Adrenal gland (tissue), 12 donors: ENCODE results near the gene PRDM16. TPM values are rescaled to one million over a fixed set of nuclear protein-coding genes. Genes with fewer than 3 reads are reported as not detected.
A peak's percentile ranks its signal among the peaks of the same experiment; 100 is the strongest.

Experiments
- DNase-seq, 7 donors: peaks; one replicate each; pipeline ENCODE4 v3.0.0-alpha.2; 2019 to 2020
- H3K27ac ChIP-seq, 5 donors: fragments of 200-600 bp; sonication (generic) in 4 of 5; 1 replicate in 3 of 5; 2 replicates in 2 of 5; pipeline versions ENCODE4 v1.5.1 to v1.8.0; 2016 to 2020; ENCODE audit warnings: mild to moderate bottlenecking in 1 of 5
- H3K27me3 ChIP-seq: fragments of 200-600 bp; 2 replicates; pipeline ENCODE4 v1.8.0; 2021
- H3K36me3 ChIP-seq, 2 donors: fragments of 200-600 bp; replicated peaks in 1 of 2; 1 replicate in 1 of 2; 2 replicates in 1 of 2; pipeline versions ENCODE4 v1.5.1 to v1.8.0; 2018 to 2022
- H3K4me1 ChIP-seq, 2 donors: fragments of 200-600 bp; replicated peaks in 1 of 2; 1 replicate in 1 of 2; 2 replicates in 1 of 2; pipeline versions ENCODE4 v1.5.1 to v1.8.0; 2018 to 2021
- H3K4me3 ChIP-seq, 4 donors: fragments of 200-600 bp; sonication (generic) in 3 of 4; one replicate each; pipeline ENCODE4 v1.5.1; 2016 to 2018
- H3K9me3 ChIP-seq, 3 donors: fragments of 200-600 bp; sonication (generic) in 1 of 3; replicated peaks in 1 of 3; 1 replicate in 2 of 3; 2 replicates in 1 of 3; pipeline versions ENCODE4 v1.5.1 to v1.8.0; 2016 to 2021
- CTCF ChIP-seq, 6 experiments: fragments of 450-650 bp in 4 of 6; fragments of 200-600 bp in 2 of 6; sonication (generic) in 1 of 6; IDR thresholded peaks; 1 replicate in 5 of 6; 2 replicates in 1 of 6; pipeline versions ENCODE4 v1.5.1 to v1.8.0; 2016 to 2021; ENCODE audit warnings: antibody characterized with exemption in 6 of 6, mild to moderate bottlenecking in 2 of 6, moderate library complexity in 1 of 6
- POLR2A ChIP-seq, 2 donors: fragments of 450-650 bp; IDR thresholded peaks; one replicate each; pipeline ENCODE4 v1.6.1; 2017; ENCODE audit warnings: antibody characterized with exemption in 2 of 2, mild to moderate bottlenecking in 2 of 2, moderate library complexity in 1 of 2
- WGBS, 4 donors: extraction: QIAGEN DNeasy Blood & Tissue Kit in 2 of 4; methylation state at CpG; one replicate each; pipeline versions ENCODE4 v1.1.5 to v1.1.7; 2013 to 2017; 5-methylcytosine and 5-hydroxymethylcytosine counted together
- intact Hi-C, 2 donors: fragments of 100-400 bp; cut with DNase I; formaldehyde crosslinking; loops; one replicate each; pipeline versions ENCODE4 v1.14.1 to v1.15.0; 2022 to 2023
- polyA plus RNA-seq, 3 donors: library from polyadenylated mRNA; stranded (reverse); fragments of 200-250 nt in 2 of 3; fragments of 350-450 nt in 1 of 3; fragmentation: Illumina TruSeq in 1 of 3; extraction: RNeasy Lipid Tissue Mini Kit (QIAGEN cat#74804) in 1 of 3; gene quantifications; one replicate each; pipeline ENCODE4 v1.2.3, GENCODE V29; 2013 to 2014
- total RNA-seq, 9 donors: library from RNA; depleted of rRNA in 4 of 9; stranded (reverse); fragments of >200 nt in 4 of 9; fragments of 120-200 nt in 1 of 9; fragmentation: NEBNext Ultra II Directional in 1 of 9; extraction: Animal tissue kit (Norgen Biotek cat#: 25700) in 1 of 9; gene quantifications; one replicate each; pipeline versions ENCODE4 v1.1.0 to v1.2.4, GENCODE V29; 2013 to 2023
- donor health status: healthy with polysubstance abuse.
- donor health status: Bipolar disorder and iron deficiency.
- donor health status: DM: yes; HTN: yes; CAD: no.
- donor health status: DM: no; HTN: no; CAD: no.
- donor health status: DM: no; HTN: no; CAD: no.
- donor health status: DM: yes; HTN: yes; CAD: no.

PRDM16 gene
- total and polyA plus RNA-seq, 12 donors, result 0.04 to 2.8 (median 0.61) TPM; not detected in 1

- 79 to 86% (median 81%) methylated on average over 5 to 12 of the region's 12 CpGs for whole genome bisulfite sequencing, 4 donors
- Histone ChIP-seq H3K4me3 (no peak overlapping the region), H3K36me3 (no peaks in the 10 kb centered on the region), H3K27ac (no peak overlapping the region), H3K4me1 (peaks cover 0 to 5% of the 10 kb centered on the region in 2 donors), H3K27me3 (peaks cover 23% of the 10 kb centered on the region), H3K9me3 (no peaks in the 10 kb centered on the region)
- no peak for DNase-seq
- TF ChIP-seq CTCF (IDR thresholded peaks at IDR 0.05), result no peak
- no peak for TF ChIP-seq POLR2A (IDR thresholded peaks at IDR 0.05)
- intact Hi-C loops, result no loop called here
Observed at GRCh38 chr1:3407021-3407420, 338.0 kb downstream of the PRDM16 start.

- Histone ChIP-seq H3K27me3 (peaks cover 24% of the 10 kb centered on the region), H3K4me3 (no peak overlapping the region), H3K4me1 (no peaks in the 10 kb centered on the region), H3K36me3 (no peaks in the 10 kb centered on the region), H3K27ac (no peak overlapping the region), H3K9me3 (no peaks in the 10 kb centered on the region)
- 91 to 95% (median 93%) methylated on average over 36 of the region's 36 CpGs for WGBS, 4 donors
- TF ChIP-seq CTCF (IDR thresholded peaks at IDR 0.05) (no peak), POLR2A (IDR thresholded peaks at IDR 0.05) (no peak)
- intact Hi-C loops, result no loop called here
- DNase-seq, result no peak
Observed at GRCh38 chr1:3408751-3409266, 339.8 kb downstream of the PRDM16 start.

DNA sequence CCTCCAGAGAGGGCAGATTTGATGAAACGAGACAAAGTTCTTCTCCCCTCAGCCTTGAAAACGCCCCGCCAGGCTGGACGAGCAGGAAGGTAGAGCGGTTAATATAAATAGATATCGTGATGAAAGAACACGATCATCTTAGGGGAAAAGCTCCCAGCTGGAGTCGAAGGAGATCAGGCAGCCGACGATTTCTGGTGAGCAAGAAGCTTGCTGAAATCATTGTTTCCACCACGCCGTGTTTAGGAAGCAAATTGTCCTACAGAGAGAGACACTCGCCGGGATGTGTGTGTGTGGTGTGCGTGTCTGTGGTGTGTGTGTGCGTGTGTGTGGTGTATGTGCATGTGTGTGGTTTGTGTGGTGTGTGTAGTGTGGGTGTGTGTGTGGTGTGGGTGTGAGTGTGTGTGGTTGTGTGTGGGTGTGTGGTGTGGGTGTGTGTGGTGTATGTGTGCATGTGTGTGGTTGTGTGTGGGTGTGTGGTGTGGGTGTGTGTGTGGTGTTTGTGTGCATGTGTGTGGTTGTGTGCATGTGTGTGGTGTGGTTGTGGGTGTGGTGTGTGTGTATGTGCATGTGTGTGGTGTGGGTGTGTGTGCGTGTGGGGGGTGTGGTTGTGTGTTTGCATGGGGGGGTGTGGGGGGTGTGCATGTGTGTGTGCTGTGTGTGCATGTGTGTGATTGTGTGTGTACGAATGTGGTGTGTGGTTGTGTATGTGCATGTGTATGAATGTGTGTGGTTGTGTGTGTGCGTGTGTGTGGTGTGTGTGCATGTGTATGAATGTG, 340.6 kb downstream of the PRDM16 start:
- H3K4me1 ChIP-seq, result no peaks in the 10 kb centered on the region
- no peak for TF ChIP-seq CTCF (IDR thresholded peaks at IDR 0.05)
- no peak for TF ChIP-seq POLR2A (IDR thresholded peaks at IDR 0.05)
- intact Hi-C loops, result no loop called here
- no peak overlapping the region for H3K4me3 ChIP-seq
- no peaks in the 10 kb centered on the region for H3K9me3 ChIP-seq
- no peak overlapping the region for H3K27ac ChIP-seq
- peaks cover 21% of the 10 kb centered on the region for H3K27me3 ChIP-seq
- no peak for DNase-seq
- H3K36me3 ChIP-seq, result no peaks in the 10 kb centered on the region
- WGBS, 4 donors, result 73 to 79% (median 76%) methylated on average over 19 of the region's 19 CpGs

DNA sequence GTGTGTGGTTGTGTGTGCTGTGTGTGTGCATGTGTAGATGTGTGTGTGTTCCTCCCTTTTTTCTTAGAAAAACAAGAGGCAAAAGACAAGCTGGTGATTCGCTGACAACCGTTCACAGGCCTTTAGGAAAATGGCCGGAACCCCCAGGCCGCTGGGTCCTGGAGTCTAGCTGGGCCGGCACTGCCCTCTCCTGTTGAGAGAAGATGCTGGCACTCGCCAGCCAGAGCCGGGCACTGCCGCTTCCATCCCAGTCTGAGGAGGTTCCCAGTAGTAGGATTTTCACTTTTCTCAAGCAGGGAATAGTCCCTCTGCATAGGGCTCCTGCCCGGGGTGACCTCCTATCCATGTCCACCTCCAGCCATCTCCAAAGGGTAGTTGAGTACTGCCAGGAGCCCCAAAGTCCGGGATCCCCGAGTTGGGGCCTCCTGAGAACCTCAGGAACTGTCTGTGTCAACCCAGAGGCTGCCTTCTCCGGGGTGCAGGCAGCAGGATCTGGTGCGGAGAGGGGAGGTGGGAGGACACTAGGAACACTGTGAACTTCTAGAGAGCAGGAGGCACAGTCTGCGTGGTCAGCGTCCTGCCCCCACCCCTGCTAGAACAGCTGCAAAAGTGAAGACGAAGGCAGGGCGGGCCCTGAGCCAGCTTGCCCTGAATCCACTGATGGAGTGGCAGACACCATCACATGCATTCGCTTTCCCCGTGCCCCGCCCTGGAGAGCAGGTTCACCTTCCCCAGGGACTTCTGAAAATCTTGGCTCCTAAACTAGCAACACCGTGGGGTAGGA, 341.3 kb downstream of the PRDM16 start:
- no peaks in the 10 kb centered on the region for H3K36me3 ChIP-seq
- DNase-seq, result peak; percentile 38 to 78 (median 50)
- peaks cover 21% of the 10 kb centered on the region for H3K27me3 ChIP-seq
- intact Hi-C loops, result no loop called here
- 54 to 60% (median 56%) methylated on average over 15 to 21 of the region's 21 CpGs for WGBS, 4 donors
- H3K4me3 ChIP-seq, result no peak overlapping the region
- H3K4me1 ChIP-seq, result no peaks in the 10 kb centered on the region
- TF ChIP-seq CTCF (IDR thresholded peaks at IDR 0.05), result peak; percentile 21 to 59 (median 53)
- no peak for TF ChIP-seq POLR2A (IDR thresholded peaks at IDR 0.05)
- H3K9me3 ChIP-seq, result no peaks in the 10 kb centered on the region
- H3K27ac ChIP-seq, result no peak overlapping the region
